Measurements from ENCODE around the gene SERPINB11.

GRCh38 chr18:63708650-63709049 lies 5.9 kb downstream of the SERPINB11 start:
- TF ChIP-seq ATF3 (IDR thresholded peaks at IDR 0.05; ENCODE audit: borderline replicate concordance, extremely low read depth, low read depth, low read length): no peak
- TF ChIP-seq CTCF (IDR thresholded peaks at IDR 0.05 in 2 of 3, conservative IDR thresholded peaks at IDR 0.05 in 1 of 3; ENCODE audit: control insufficient read depth in 2 of 3, extremely low read depth in 1 of 3, insufficient read depth in 1 of 3, low read depth in 3 of 3, low read length in 3 of 3): no peak
- no peak for TF ChIP-seq POLR2A (IDR thresholded peaks at IDR 0.05; ENCODE audit: low read depth, low read length)
- TF ChIP-seq TAF1 (IDR thresholded peaks at IDR 0.05; ENCODE audit: borderline replicate concordance, low read depth, low read length): no peak
- no peak for TF ChIP-seq RAD21 (IDR thresholded peaks at IDR 0.05; ENCODE audit: insufficient read depth, low read depth, low read length)
- no peak for TF ChIP-seq BCLAF1 (IDR thresholded peaks at IDR 0.05)
- TF ChIP-seq BACH1 (IDR thresholded peaks at IDR 0.05; ENCODE audit: borderline replicate concordance): no peak
- TF ChIP-seq EGR1 (IDR thresholded peaks at IDR 0.05; ENCODE audit: borderline replicate concordance in 1 of 2, low read depth in 2 of 2, low read length in 2 of 2): no peak
- TF ChIP-seq NFYA (IDR thresholded peaks at IDR 0.05; ENCODE audit: borderline replicate concordance, low read depth, low read length): no peak
- TF ChIP-seq STAT1 (conservative IDR thresholded peaks at IDR 0.05): no peak

All from GM12878 (cell line).